NCI-H1694 treated with DMSO at 0.1 percent for 48 hours (cell line): ENCODE results near the gene FITM2.
"Not testable (repeated sequence)": the region's sequence is repeated elsewhere in the genome, so short reads cannot be mapped to it uniquely, and the experiment has no call there.

ENCODE experiments used
- DNase-seq: peaks from one replicate; lab custom pipeline; 2025; lab: John Stamatoyannopoulos, UW

FITM2 gene, protein sequence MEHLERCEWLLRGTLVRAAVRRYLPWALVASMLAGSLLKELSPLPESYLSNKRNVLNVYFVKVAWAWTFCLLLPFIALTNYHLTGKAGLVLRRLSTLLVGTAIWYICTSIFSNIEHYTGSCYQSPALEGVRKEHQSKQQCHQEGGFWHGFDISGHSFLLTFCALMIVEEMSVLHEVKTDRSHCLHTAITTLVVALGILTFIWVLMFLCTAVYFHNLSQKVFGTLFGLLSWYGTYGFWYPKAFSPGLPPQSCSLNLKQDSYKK

DNA sequence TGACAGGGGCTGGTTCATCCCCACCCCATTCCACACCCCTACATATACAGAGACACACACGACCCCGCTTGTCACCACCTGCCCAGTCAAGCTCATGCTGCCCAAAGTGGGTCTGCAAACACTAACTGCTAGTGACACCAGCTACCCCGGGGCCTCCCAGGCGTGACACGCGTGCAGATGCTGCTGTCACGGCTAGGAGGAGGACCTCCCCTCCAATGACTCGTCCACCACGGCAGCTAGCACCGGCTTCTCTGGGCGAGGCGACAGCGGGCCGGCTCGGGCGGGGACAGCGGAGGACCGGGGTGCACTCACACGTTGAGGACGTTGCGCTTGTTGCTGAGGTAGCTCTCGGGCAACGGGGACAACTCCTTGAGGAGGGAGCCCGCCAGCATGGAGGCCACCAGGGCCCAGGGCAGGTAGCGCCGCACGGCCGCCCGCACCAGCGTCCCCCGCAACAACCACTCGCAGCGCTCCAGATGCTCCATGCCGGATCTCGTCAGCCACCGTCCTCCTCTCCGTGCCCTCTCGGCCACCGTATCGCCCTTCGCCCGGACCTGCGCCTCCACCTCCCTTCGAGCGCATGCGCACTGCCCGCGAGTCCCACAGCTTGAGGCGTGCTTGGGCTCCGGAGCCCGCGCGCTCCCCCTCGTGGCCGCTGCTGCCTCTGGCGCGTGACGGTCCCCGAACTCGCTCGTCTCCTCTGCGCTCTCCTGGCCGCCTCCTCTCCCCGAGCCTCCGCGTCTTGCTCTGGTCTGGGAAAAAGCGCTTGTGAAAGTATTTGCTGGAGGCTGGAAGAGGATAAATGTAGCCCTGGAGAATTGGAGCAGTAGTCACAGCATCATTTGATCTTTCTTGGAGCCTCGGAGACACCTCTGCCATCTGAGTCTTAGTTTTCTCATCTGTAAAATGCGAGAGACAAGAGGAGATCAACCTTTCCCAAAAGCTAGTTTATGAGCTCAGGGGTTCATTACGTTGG lies at the start of gene FITM2:
Gene FITM2 (minus strand): TSS at position 539 of the 976 bp plus-strand sequence. CDS start 54 bp downstream, at position 485.
- peak; percentile 77 for DNase-seq

DNA sequence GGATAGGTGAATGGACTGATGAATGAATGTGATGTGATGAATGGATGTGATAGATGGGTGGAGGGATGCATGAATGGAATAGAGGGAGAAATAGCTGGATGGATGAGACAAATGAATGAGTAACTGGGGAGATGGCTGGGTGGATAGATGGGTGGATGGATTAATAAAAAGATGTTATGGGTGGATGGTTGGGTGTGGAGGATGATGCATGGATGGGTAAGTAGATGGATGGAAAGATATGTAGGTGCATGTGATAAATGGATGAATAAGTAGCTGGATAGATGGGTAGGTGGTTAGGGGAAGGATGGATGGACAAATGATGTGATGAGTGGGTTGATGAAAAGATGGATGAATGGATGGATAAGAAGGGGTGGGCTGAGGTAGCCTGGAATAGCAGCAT lies 49.2 kb upstream of the FITM2 start:
- no peak for DNase-seq

DNA sequence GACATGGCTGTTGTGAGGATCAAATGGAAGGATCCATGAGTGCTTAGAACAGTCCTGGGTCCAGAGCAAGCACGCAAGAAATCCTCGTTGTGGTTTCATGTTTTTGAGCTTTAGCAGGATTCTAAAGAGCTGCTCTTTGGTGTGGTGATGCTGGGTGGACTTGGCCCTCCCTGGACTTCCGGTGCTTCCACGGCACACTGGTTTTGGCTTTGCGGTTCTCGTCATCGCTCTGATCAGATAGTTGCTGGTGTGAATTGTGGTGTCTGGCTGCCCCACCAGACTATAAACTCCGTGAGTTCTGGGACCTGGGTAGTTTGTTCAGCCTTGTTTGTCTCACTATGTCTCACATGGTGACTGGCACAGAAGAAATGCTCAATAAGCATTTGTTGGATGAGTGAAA lies 47.8 kb upstream of the FITM2 start:
- no peak for DNase-seq

DNA sequence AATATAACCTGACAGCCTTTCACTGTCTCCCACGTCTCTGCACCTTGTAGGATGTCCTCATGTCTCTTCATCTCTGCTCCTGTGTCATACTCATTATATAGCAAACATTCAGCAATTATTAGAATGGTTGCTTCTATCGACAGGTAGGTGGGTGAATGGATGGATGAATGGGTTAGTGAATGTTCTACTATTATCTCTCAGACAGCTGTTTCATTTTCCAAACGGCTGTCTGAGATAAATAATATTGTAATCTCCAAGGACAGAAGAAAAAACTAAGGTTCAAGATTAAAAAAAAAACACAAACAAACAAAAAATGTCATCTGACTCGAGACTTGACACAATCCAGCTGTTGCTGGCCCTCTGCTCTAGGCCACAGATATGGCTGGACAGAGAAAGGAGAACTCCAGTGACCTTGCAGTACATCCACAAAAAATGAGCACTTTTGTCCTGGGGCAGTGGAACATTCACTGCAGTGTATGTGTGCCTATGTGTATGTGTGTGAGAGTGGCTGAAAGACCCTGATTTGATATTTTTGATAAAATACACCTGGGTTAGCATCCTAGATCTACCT lies 46.6 kb upstream of the FITM2 start:
- DNase-seq: no peak

DNA sequence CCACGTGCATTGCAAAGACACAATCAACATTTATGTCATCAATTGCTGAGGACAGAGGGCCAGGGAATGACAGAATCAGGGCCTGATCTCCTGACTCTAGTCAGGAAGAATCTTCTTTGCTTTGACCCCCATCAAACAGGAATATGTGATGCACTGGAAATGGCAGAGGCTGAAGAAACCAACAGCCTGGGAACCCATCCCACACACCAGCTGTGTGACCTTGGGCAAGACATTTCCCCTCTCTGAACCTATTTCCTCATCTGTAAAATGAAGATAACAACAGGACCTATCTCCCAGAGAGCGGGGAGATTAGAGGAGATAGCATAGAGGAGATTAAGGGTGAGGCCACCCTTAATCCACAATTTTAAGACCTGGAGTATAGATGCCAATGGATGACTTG lies 46.0 kb upstream of the FITM2 start:
- DNase-seq: no peak

DNA sequence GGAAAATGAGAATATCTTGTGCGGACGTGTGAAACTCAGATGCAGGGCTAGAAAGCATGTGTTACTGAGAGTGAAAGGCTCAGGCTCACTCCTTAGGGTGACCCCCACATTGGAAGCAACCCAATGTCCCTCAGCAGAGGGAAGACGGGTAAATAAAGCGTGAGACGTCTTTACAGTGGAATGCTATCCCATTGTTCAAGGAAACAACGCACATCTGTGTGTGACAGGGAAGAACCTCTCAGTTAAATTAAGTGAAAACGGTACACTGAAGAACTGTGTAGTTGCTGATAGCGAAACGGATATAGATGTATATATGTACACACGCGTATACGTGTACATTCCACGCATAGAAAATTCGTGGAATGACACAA lies 45.3 kb upstream of the FITM2 start:
- DNase-seq: no peak

DNA sequence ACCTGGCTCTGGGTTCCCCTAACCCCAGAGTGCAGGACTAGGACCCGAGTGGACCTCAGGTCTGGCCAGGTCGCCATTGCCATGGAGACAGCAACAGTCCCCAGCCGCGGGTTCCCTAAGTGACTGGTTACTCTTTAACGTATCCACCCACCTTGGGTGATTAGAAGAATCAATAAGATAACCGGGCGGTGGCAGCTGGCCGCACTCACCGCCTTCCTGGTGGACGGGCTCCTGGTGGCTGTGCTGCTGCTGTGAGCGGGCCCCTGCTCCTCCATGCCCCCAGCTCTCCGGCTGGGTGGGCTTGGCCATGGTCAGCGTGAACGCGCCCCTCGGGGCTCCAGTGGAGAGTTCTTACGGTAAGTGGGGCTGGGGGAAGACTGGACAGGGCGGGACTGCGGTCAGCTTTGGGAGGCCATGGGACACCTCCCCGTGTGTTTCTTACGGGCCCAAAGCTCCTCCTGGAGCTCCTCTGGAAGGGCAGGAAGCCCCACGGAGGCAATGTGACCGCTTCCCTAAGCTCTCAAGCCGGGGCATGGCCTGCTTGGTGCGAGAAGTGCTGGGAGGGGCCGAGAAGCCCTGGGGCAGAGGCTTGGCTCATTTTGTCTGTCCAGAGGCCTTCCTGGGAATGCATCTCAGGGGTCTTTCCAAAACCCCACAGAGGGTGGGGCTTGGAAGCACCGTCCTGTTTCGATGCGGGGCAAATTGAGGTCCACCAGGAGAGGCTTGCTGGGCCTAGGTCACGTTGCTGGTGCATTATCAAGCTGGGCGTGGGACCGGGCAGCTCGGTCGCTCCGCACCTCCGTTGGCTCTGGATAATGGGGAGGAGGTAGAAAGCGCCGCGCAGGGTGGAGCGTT lies 44.7 kb upstream of the FITM2 start, which contains the start of gene HNF4A:
Gene HNF4A (plus strand): TSS at position 202 of the 855 bp plus-strand sequence. CDS start 106 bp downstream, at position 308.
- DNase-seq: no peak

DNA sequence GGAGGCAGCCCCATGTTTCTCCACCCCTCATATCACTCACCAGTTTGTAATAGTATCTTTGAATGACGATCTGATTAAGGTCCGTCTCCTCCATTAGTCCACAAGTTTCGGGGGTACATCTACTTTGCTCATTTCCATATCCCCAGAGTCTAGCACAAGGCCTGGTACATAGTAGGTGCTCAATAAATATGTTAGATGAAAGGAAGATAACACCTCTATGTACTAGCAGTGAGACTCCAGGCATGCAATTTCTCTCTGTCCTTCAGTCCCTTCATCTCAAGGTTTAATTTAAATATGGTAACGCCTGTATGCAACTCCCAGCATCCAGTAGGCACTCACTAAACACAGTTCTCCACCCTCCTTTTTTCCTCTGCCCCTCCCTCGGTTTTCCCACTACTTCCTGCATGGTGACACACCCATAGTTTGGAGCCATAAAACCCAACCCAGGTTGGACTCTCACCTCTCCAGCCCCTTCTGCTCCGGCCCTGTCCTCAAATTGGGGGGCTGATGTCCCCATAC lies 44.0 kb upstream of the FITM2 start:
- no peak for DNase-seq

DNA sequence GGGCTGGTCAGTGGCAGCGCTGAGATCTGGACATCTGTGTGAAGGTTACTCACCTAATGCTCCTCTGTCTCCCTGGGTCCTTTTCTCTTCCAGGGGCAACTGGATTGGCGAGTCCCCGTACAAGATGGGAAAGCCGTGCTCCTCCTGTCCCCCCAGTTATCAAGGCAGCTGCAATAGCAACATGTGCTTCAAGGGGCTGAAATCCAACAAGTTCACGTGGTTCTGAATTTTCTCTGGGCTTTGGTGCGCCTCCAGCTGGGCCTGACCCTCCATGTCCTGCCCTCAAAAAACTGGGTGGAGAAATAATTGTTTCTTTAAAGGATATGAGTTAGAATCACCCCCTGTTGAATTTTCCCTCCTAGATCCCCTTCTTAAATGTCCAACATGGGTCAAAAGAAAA lies 39.6 kb upstream of the FITM2 start:
- no peak for DNase-seq

DNA sequence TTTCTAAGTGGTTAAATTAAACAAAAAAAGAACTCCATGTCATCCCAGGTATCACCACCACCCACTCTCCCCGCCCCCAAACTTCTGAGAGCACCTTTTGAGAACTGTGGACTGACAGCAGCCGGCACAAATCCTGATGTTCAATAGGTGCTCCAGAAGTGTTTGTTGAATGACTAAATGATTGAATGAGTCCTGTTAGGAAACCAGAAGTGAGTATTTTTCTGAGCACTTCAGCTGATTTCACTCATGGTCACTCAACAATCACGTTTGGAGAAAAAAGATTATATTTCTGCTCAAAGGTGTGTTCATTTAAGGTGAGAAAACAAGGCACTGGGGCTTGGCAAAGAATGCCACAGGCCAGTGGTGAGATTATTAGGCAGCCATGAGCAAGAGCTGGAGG lies 38.3 kb upstream of the FITM2 start:
- no peak for DNase-seq

DNA sequence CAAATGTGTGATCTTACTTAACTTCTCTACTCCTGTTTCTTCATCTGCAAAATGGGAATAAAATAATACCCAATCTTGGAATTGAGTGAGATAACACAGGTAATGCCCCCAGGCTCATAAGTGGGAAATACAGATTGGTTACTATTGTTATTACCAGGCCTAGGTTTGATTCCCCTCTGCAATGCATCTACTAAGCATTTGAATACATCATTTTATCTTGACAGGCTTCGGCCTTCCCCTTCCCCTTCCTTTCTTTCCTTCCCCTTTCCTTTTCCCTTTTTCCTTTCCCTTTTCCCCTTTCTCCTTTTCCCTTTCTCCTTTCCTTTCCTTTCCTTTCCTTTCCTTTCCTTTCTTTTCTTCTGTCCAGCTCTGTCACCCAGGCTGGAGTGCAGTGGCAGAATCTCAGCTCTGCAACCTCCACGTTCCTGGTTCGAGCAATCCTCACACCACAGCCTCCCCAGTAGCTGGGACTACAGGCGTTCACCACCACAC lies 37.2 kb upstream of the FITM2 start:
- no peak for DNase-seq

DNA sequence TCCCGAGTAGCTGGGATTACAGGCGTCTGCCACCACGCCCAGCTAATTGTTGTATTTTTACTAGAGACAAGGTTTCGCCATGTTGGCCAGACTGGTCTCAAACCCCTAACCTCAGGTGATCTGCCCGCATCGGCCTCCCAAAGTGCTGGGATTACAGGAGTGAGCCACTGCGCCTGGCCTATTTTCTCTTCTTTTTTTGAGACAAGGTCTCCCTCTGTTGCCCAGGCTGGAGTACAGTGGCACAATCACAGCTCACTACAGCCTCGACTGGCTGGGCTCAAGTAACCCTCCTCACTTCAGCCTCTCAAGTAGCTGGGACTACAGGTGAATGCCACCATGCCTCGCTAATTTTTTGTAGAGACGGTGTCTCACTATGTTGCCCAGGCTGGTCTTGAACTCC lies 34.9 kb upstream of the FITM2 start:
- not testable (repeated sequence) for DNase-seq

DNA sequence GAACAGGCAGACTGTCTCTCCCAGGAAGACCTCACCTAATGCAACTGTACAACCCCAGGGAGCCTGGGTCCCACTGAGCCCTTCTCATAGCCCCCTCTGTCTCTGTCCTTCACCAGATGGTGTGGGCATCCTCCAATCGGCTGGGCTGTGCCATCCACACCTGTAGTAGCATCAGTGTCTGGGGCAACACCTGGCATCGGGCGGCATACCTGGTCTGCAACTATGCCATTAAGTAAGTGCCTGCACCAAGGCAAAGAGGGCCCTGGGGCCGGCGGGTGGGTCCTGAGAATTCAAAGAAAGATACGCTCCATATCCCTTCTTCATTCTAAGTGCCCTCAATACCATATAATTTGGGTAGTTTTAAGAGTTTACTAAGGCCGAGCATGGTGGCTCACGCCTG lies 34.1 kb upstream of the FITM2 start:
- no peak for DNase-seq

DNA sequence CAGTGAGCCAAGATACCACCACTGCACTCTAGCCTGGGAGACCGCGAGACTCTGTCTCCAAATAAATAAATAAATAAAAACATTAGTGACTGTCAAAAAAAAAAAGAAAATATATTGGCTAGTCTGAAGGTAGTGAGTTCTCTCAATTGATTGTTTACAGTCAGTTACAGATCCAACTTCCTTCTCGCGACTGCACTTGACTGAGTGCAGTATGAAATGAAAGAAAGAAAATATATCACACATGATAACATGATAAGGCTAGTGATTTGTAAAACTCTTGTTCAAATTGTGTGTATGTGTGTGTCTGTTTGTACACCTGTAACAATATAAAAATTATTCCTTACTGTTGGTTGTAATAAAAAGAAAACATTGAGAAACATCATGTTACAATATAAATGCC lies 33.7 kb upstream of the FITM2 start:
- no peak for DNase-seq

DNA sequence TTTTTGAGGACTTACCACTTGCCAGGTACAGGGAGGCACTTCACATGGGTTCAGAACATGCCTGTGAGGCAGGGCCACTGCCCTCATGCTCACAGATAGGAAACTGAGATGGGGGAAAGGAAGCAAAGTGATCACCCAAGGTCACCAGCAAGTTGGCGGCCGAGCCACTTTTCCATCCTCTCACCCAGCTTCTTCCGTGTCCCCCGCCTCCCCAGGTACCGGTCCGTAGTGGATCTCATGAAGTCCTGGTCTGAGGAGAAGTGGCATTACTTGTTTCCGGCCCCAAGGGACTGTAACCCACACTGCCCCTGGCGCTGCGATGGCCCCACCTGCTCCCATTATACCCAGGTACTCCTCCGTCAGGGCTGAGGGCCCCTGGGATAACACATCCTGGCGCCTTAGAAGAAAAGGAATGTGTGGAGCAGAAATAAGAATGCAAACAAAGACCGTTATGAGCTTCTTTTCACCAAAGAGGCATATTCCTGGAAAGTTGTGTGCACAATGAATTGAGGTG lies 32.2 kb upstream of the FITM2 start:
- DNase-seq: no peak

DNA sequence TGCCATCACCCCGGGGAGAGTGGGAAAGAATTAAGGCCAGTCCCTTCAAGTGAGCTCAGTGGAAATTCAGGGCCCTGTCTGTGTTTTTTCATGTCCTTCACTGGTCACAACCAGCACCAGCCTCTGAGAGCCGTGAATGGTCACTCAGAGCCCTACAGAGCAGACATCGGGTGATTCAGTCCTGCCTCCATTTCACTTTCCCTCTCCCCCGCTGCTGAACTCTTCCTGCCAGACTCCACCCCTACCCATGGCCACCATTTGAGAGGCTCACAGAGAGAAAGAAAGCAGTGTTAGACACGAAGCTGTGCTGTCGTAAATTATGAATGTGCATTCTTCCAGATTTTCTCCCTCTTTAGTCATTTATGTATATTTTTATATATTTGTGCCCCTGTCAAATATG lies 31.2 kb upstream of the FITM2 start:
- no peak for DNase-seq

DNA sequence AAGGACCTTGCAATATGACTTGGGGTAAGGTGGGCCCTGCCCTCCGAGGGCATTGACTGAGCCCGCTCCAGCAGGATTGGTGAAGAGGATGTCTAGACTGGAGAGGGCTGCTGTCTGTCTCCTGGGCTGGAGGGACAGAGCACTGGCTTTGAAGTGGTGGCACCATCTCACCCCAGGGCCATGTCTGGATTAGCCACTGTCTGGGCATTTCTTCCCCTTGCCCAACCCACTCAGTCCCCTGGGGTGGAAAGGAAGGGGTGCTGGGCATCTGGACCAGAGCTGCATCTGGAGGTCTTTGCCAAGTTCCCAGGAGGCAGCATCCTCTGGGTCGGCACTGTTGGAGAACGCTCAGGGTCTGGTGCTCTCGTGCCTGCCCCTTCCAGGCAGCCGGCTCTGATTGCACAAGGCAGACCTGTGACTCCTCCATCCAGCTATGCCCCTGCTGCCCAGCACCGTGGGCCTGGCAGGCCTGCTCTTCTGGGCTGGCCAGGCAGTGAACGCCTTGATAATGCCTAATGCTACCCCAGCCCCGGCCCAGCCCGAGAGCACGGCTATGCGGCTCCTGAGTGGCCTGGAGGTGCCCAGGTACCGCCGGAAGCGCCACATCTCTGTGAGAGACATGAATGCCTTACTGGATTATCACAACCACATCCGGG lies 25.9 kb upstream of the FITM2 start, which contains the start of gene R3HDML:
Gene R3HDML (plus strand): TSS at position 319 of the 656 bp plus-strand sequence. CDS start 115 bp downstream, at position 434.
- DNase-seq: no peak

DNA sequence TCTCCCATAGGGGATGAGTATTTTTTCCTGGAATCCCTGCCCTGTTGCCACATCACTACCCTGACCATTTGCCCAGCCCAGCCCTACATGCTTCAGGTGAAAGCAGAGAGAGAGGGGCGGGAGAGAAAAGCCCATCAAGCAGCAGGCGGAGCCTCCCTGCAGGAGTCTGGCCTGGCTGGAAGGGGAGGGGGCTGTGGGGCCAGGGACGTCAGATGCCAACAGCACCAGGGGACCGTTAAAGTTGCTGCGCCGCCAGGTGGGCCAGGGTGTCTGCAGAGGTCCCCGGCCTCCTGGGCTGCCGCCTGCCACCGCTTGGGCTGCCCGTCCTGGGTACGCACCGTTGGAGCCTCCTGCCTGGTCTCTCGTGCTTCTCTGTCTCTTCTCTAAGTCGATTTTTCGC lies 25.1 kb upstream of the FITM2 start:
- no peak for DNase-seq

DNA sequence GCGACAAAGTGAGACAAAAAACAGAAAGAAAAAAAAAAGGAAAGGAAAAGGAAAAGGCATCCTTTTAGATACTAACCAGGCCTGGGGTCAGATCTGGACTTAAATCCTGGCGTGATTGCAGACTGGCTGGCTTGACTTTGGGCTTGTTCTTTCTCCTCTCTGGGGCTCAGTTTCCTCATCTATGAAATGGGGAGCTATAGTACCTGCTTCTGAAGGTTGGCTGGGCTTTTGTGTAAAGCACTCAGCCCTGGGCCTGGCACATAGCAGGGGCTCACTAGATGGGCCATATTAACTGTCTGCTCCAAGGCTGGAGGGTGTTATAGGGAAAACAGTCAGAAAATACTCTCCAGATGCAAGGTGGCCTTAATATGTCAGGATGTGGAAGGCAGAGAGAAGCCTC lies 24.7 kb upstream of the FITM2 start:
- no peak for DNase-seq

DNA sequence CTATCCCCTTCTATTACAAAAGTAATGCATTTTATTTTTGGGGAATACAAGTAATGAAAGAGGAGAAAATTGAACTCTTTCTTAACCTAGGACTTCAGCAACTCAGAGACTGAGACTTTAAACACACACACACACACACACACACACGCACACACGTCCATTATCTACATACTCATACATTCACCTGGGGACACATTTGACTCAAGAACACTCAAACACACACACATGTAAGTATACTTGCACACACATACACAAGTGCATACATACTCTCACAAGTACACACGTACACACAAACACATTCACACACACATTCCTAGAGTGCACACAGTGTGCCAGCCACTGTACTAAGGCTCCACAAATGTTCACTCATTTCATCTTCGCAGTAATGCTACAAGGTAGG lies 23.7 kb upstream of the FITM2 start:
- DNase-seq: no peak

DNA sequence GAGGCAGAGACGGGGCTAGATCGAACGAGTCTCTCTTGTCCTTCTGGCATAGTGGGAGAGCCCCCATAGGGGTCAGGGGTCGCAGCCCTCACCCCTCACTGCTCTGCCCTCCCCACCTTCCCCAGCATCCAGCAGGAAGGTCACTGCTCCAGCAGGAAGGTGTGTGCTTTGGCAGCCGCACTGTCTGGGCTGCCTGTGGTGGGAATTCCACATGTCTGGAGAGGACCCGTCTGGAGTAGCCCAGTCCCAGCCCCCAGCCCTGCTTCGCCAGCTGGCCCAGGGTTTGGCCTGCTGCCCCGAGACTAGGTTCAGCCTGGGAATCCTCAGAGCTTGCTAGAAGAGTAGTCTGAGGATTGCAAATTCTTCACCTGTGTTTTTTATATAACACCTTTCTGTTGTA lies 23.3 kb upstream of the FITM2 start:
- no peak for DNase-seq
